ENCODE data around the gene TEKT3.

Gene TEKT3

DNA sequence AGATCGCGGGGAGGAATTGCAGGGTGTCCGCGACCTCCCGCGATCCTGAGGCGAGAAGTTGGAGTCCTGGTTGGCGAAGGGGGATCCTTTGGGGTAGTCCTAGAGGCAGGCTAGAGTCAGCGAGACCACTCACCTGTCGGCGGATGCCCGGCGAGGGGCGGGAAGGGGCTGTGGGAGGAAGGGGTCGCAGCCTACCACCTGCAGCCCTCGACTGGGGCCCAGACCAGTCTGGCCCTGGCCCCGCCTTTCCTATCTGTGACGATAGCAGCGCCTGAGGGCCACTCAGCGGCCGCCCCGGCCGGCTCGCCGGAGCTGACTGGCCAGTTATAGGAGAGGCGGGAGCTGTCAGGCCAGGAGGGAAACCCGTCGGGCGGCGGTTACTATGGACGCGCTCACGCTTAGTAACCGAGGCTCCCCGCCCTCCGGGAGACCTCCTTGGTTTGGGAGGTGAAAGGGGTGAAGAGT is at the start of gene TEKT3:
TEKT3 (minus strand) TSS at position 213 of the 465 bp plus-strand sequence. CDS start 10,012 bp downstream, outside the sequence.
- DNase-seq (ENCODE audit: low read depth) = no peak

DNA sequence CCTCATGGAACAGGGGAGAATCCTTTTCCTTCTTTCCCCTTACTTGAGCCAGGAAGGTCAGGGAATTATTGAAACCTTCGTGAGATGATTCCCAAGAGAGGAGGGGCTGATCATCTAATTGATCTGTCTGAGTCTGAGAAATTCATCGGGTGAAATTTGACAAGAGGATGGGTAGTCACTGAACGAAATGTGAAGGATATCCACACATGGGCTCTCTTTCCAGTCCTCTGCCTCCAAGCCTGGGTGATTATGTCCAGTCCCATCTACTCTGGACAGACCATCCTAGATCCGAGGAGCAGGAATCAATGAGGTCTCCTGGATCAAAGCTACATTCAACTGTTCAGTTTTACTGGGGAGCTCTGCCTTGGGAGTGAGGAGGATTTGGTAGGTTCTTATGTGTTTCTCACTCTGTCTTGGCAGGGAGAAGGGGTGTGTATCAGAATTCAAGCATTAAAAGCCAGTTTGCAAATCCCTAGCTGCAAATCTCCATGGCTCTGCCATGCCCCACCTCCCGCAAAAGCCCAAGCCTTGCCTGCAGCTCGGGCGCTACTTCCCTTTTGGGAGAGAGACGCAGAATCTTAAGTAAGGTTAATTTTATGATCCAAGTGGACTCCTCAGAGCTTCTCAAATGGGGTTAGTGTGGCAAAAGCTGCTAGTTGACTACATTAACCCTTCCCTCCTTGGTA is 47.1 kb upstream of the TEKT3 start:
- no peak for DNase-seq (ENCODE audit: low read depth)

DNA sequence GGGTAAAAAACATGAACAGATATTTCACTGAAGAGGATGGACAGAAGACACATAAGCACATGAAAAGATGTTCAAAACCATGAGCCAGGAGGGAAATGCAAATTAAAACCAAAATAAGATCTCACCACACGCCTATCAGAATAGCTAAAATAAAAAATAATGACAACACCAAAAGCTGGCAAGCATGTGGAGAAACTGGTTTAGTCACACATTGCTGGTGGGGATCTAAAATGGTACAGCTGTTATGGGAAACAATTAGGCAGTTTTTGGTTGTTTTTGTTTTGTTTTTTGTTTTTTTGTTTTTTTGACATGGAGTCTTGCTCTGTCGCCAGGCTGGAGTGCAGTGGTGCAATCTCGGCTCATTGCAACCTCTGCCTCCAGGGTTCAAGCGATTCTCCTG is 44.7 kb upstream of the TEKT3 start:
- no peak for DNase-seq (ENCODE audit: low read depth)

DNA sequence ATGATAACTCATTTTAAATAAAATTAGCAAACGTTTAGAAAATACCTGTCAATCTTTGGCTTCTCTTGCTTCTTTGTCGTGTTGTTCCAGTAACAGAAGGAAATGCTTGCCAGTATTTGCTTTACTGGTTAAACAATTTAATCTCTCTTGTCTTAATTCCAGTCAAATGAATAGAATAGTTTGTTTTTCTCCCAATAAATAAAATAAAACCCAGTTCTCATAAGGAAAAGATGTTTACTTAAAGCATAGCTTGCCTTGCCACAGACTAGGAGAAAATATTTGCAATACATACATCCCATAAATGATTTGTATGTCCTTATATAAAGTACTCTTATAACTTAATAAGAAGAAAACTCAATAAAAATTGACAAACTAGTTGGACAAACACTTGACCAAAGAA is 43.9 kb upstream of the TEKT3 start:
- DNase-seq (ENCODE audit: low read depth) = no peak

DNA sequence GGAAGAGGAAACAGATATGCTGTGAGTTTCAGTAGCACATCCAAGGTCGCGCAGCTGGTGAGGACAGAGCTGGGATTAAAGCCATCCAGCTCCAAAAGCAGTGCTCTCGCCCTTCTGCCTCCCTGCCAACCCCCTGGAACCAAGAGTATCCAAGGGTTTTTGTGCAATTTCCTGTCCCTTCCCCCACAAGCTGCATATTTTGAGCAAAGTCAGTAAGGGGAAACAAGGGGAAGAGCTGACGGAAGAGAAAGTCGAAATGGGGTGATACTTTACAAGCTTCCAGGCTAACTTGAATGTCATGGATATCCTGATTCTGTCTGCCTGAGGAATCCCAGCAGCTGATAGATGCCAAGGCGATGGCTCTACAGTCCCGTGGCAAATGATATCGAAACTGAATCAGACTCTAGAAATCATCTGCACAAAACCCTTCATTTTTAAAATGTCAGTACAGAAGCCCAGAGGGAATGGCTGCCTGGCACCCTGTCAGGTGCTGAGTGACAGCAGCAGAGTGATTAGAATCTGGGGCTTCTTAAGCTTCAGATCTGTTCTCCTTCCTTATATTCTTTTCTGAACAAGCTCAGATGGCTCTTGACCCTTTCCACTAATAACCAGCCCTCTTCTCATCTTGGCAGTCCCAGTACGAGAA is 42.9 kb upstream of the TEKT3 start:
- no peak for DNase-seq (ENCODE audit: low read depth)

DNA sequence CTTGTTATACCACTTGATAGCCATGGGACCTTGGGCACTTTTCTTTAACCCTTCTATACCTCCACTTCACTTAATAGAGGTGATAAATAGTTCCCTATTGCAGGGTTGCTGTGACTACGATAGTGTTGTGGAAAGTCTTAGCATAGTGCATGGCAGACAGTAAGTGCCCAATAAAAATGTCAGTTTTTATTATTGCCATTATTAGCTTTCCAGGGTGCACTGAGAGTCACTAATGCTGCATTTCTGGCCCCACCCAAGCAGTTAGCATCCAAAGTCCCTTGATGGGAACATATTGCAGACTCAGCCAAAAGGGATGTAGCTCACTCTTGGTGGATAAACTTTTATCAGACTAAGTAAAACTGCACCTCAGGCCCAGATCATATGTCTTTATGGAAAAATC is 41.5 kb upstream of the TEKT3 start:
- DNase-seq (ENCODE audit: low read depth) = no peak

DNA sequence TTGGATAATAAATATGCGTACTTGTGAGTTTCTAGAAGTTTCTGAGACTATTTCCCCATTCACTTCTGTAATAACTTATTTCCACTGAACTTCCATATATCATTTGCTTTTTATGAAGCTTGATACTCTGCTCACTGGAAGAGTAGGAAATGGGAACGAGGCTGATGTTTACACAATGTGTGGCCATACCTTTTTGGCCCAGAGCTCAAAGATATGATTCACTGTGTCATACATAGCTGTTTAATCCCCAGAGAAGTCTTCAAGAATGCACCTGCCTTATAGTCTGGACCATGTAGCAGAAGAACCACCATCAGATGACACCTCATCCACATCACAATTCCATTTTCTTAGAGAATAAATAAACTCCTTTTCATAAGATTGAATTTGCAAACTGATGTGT is 40.3 kb upstream of the TEKT3 start:
- DNase-seq (ENCODE audit: low read depth) = no peak

DNA sequence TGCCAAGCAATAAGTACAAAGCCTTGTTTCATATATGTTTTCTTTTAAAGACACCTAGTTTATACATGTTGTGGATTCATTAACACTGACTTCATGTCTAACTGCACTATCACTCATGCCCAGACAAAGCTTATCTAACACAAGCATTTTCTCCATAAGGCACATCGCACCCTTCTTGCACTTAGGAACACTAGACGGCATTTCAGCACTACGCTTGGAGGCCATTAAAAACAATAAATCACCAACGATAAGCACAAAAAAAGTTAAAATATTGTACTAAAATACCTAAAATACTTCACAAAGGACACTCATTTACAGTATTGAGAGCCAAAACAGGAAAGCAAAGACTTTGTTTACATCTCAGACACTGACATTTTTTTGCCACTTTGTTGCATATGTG is 39.0 kb upstream of the TEKT3 start:
- DNase-seq (ENCODE audit: low read depth) = no peak

DNA sequence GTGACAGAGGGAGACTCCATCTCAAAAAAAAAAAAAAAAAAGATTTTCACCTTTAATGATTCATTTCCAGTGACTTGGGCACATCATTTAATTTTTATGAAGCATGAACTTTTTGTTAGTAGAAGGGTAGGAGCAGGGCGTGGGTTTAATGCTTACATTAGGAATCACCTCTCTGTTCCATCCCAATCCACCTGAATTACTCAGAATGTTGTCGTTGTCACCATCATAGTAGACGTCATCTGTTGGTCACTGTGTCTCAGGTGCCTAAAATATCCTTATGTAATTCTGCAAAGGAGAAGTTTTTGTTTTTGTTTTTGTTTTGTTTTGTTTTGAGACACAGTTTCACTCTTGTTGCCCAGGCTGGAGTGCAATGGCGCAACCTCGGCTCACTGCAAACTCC is 38.3 kb upstream of the TEKT3 start:
- DNase-seq (ENCODE audit: low read depth) = no peak

DNA sequence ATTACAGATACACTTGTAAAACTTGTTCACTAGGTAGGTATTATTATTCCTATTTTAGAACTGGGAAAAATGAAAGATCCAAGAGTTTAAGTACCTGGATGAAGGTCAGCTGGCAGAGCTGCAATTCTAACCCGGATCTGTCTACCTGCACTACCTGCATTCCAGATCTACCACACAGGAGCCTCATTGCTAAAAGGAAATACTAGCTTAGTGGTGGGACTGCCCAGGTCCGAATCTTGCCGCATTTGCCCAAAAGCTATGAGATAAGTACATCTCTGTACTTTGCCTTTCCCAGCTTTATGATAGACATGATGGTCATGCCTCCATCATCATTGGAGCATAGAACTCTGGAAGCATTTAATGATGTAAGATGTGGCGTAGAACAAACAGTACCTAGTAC is 36.8 kb upstream of the TEKT3 start:
- DNase-seq (ENCODE audit: low read depth) = no peak

DNA sequence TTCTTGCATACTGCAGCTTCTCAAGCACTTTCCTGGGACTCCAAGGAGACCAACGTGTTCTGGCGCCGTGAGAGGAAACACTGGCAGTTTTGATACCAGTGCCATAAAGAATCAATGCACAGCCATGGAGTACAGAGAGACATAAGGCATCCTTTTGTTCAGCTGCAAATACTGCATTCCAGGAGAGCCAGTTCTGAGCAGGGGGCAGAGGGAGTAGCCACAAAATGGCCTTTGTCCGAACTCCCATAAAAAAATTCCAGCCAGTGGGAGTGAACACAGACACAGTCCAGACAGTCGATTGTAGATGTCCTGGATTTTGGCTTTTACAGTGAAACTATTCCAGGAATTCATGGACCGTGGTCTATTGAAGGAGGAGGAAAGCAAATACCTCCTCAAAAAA is 36.2 kb upstream of the TEKT3 start:
- DNase-seq (ENCODE audit: low read depth) = no peak

DNA sequence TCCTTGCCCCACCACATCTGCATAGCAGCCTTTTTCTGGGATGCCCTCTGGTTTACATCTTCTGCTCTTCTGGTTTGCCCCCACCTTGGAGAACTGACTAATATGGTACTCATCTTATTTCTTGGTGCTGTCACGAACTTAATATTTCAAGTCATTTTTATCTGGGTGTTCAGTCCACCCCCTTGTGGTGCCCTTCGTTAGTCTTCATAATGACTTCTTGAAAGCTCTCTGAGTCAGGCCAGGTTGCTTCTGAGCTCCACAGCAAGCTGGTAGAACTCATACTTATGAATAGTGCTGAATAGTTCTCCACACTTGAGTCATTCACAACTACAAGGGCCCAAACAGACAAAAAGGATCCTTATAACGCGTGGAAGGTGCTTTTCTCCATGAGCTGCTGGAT is 35.8 kb upstream of the TEKT3 start:
- DNase-seq (ENCODE audit: low read depth) = no peak

DNA sequence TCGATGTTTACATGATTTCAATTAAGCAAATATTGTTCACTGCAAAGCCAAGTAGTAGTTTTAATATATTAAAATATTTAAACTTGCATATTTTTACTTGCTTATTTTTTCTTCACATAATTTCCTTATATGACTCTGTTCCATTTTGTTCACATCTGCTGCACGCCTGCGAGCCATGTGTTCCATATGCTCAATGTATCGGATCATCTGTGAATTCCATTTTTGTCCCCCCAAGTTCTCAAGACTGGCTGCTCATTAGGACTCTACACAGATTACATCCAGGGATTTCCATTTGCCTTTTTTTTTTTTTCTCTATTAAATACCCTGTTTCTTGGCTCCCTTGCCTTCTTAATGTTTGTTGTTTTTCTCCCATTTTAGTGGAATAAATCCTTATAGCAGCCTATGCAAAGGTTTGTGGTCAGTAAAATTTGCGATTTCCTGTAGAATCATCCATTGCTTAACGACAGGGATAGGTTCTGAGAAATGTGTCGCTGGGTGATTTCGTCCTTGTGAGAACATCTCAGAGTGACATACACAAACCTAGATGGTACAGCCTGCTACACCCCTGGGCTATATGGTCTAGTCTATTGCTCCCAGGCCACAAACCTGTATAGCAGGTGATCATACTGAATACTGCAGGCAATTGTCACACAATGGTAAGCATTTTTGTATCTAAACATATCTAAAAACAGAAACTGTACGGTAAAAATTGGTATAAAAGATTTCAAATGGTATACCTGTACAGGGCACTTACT is 30.2 kb upstream of the TEKT3 start:
- DNase-seq (ENCODE audit: low read depth) = no peak

DNA sequence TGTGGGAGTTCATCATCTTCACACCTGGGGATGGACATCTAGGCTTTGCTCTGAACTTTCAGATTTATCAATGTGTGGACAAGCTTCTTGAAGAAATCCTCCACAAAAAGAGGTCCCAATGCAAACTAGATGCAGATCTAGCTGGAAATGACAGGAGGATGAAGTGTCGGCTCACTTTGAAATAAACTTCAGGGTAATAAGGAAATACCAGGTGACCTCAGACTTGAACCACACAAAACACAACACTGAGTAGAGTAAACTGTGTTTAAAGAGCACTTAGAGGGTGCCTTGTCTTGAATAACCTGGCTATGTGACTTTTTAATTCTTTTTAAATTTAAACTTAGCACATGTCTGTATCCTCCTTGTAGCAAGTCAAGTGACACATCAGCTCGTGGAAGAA is 27.2 kb upstream of the TEKT3 start:
- DNase-seq (ENCODE audit: low read depth) = no peak

DNA sequence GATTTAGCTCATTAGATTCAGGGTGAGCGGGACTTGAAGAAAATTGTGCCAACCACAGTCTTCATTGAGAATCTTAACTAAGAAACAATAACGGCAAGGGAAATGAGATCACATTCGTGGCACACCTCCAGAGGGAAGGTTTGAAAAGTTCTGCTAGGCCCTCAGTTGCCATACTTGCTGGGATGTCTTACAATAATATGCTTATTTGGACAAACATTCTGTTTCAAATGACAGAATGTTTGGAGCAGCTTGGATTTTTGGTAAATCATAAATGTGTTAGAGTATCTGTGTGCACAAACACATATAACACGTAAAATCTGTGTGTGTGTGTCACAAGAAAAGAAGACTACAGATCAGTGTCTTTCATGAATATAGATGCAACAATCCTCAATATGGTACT is 24.6 kb upstream of the TEKT3 start:
- no peak for DNase-seq (ENCODE audit: low read depth)

DNA sequence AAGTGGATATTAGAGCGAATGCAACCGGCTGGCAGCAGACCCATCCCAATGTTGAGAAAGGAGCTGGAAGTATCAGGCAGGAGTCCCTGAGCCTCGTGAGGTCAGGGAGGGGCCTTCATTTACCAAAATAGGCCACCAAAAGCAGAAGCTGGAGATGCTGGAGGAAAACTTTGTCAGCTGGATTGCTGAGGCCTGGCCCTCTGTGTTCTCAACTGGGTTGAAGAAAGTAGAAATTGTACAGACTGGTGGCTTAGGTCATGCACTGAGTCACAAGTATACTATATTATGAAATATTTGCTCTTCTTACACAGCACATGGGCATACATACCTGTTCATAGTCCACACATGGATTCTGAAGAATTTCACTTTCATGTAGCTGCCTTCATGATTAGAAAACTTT is 23.2 kb upstream of the TEKT3 start:
- no peak for DNase-seq (ENCODE audit: low read depth)

DNA sequence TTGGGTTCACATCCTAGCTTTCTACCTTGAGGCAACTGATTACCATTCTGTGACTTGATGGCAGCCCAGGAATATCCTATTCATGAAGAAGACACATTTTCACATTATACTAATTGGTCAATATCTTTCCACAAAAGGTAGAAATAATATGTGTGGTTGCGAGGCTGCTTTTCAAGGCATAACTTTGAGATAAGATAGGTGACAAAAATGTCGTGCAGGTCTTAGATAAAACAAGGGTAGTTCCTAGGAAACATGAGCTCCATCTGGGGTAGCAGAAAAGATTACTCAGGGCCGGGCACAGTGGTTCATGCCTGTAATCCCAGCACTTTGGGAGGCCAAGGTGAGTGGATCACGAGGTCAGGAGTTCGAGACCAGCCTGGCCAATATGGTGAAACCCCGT is 22.3 kb upstream of the TEKT3 start:
- DNase-seq (ENCODE audit: low read depth) = no peak

DNA sequence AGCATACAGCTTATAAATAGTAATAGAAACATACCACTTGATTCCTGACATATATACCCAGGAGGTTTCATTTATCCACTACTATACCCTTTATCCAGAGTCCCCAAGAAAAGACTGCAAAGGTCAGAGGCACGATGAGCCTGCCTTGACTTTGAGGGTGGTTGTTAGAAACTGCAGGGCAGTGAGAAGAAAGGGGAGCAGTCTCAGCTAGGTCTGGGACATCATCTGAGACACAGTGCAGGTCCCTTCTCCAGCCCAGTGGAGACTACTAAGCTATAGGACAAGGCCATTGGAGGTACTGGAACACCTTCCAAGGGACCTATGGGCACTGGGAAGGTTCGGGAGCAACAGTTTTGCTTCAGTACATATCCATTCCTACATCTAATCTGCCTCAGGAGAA is 20.2 kb upstream of the TEKT3 start:
- DNase-seq (ENCODE audit: low read depth) = no peak

DNA sequence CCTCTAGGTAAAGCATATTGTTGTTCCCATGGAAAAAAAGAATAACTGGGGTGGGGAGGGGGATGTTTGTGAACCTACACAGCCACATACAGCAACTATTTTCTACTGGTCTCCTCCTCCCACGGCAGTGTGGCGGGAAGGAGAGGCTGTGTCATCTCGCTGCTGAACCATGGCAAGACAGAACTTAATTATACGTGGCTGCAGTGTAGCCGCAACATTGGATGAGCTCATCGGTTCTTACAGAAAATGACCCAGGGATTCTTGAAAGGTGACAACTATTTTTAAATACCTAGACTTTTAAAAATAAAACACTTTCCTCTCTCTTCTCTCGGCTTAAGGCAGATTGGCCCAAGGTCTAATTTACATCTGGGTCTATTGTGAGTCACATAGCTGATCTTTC is 19.8 kb upstream of the TEKT3 start:
- no peak for DNase-seq (ENCODE audit: low read depth)

DNA sequence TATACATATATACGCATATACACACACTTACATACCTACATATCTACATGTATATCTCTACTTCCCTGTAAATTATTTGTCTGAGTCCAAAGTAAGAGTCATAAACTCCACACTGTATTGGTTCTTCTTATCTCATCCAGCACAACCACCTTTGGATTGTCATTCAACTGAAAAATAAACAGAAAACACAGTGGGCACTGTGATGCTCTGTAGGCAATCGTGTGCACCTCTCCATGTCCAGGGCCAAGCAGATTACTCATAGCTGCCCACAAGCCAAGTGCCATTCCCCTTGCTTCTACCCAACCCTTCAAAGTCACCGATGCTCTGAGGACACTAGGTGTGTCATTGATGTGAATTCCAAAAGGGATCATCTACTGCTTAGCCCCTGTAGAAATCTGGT is 12.9 kb upstream of the TEKT3 start:
- no peak for DNase-seq (ENCODE audit: low read depth)

DNA sequence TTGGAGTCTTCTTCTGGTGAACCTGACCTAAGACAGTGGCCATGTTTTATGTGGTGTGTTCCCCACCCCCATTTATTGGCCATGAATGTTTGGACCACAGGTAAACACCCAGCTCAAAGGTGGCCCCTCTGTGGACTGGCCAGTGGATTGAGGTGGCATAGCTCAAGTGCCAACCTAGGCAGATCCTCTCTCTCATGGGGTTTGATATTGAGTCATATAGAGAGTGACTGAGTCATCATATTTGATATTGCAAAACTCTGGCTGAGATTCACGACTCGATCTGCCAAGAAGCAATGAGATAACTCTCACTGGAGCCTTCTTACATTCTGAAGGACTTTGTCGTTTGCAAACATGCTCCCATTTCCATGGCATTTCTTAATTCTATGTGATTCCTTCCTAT is 10.5 kb upstream of the TEKT3 start:
- DNase-seq (ENCODE audit: low read depth) = no peak

DNA sequence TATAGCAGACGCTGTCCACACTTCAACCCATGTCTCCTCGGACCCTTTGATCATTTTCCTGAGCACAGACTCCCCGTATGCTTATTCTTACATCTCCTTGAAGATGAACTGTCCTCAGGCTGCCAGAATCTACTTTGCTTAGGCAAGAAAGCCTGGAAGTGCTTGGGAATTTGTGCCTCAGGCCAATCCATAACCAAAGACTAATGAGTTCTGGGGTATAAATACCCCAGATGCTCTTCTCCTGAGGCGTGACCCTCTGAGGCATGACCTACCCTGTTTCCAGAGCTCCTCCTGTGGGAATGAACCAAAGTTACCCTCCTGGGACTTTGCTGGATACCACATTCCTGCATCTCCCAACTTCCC is 10.1 kb upstream of the TEKT3 start:
- no peak for DNase-seq (ENCODE audit: low read depth)

DNA sequence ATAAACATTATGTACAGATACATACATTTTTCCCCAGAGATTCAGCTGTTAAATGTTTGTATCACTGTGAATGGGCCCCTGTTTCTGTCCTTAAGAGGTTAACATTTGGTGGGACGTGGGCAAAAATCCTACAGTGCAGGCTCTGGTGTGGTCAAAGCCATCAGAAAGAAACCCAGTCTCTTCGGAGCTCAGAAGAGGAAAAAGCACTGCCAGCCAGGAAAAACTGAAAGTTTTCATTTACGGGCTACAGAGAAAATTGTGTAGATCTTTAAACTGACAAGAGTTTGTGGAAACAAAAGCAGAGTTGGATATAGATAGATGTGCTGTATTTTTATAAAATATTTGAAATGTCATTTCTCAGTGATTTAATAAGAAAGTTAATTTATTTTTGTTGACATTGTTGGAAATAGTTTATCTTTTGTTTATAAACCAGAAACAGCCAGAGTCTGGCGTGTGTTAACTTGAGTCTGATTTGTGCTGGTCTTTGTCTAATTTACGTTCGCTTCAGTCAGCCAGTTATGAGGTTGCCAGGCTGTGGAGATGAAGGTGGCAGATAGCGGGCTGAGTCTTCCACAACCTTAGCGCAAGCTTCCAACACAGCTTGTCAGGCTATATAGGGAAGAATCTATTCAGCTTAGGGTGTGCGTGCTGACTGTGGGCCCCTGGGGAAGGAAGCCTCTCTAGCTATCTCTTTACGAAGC is 9.5 kb upstream of the TEKT3 start:
- DNase-seq (ENCODE audit: low read depth) = no peak
